H1 (cell line): ENCODE measurements around the gene PTPRT. TPM values are rescaled to one million over a fixed set of nuclear protein-coding genes. Genes with fewer than 3 reads are reported as not detected.

Experiments
- CTCF ChIA-PET: fragments of 300-600 bp; sonication (Branson Sonifier 250); formaldehyde crosslinking; loops from one replicate; lab custom pipeline; 2021; ENCODE audit not compliant: partially characterized antibody; lab: Charles Lee
- POLR2A ChIA-PET: fragments of 300-600 bp; sonication (Branson Sonifier 250); formaldehyde crosslinking; loops from one replicate; lab custom pipeline; 2021; ENCODE audit warnings: inconsistent platforms; ENCODE audit not compliant: partially characterized antibody; lab: Charles Lee
- DNase-seq, 2 experiments: peaks; one replicate each; pipeline versions ENCODE4 v3.0.0 to v3.0.0-alpha.2; 2010 to 2022; ENCODE audit warnings: low spot score in 2 of 2, low read depth in 1 of 2, mixed read lengths in 1 of 2
- FAIRE-seq: peaks from 2 replicates; lab custom pipeline; 2011; peaks lifted over from hg19 to GRCh38; lab: Jason Lieb, UNC
- H2AFZ ChIP-seq: 2 replicates; pipeline ENCODE4 v1.8.1; 2012; ENCODE audit warnings: low read length, inconsistent platforms
- H2AK5ac ChIP-seq: 2 replicates; pipeline ENCODE4 v1.6.1; 2013; ENCODE audit warnings: low read depth, low read length
- H2BK120ac ChIP-seq: replicated peaks from 2 replicates; pipeline ENCODE3; 2013; ENCODE audit warnings: low read depth, low read length, inconsistent platforms
- H2BK12ac ChIP-seq: 2 replicates; pipeline ENCODE4 v1.6.1; 2013; ENCODE audit warnings: low read depth, low read length
- H2BK15ac ChIP-seq: 2 replicates; pipeline ENCODE4 v1.6.1; 2013; ENCODE audit warnings: low read length
- H2BK20ac ChIP-seq: 2 replicates; pipeline ENCODE4 v1.6.1; 2013; ENCODE audit warnings: low read length
- H2BK5ac ChIP-seq: 2 replicates; pipeline ENCODE4 v1.6.1; 2013; ENCODE audit warnings: low read depth, low read length
- H3K14ac ChIP-seq: 2 replicates; pipeline ENCODE4 v1.6.1; 2013; ENCODE audit warnings: inconsistent platforms; ENCODE audit not compliant: insufficient read length
- H3K18ac ChIP-seq: 2 replicates; pipeline ENCODE4 v1.6.1; 2013; ENCODE audit warnings: low read length; ENCODE audit errors: extremely low read depth
- H3K23ac ChIP-seq: 2 replicates; pipeline ENCODE4 v1.6.1; 2013; ENCODE audit warnings: inconsistent platforms; ENCODE audit not compliant: insufficient read length
- H3K23me2 ChIP-seq: 2 replicates; pipeline ENCODE4 v1.6.1; 2013; ENCODE audit warnings: low read depth, low read length
- H3K27ac ChIP-seq: 2 replicates; pipeline ENCODE4 v1.6.1; 2011; ENCODE audit warnings: low read depth, low read length, inconsistent platforms
- H3K27me3 ChIP-seq, 4 experiments: replicated peaks in 1 of 4; 1 replicate in 1 of 4; 2 replicates in 3 of 4; pipeline versions ENCODE4 v1.6.1 to v1.8.1; 2011 to 2013; ENCODE audit warnings: low read length in 3 of 4, mild to moderate bottlenecking in 3 of 4, inconsistent platforms in 2 of 4, mixed read lengths in 2 of 4, moderate library complexity in 1 of 4; ENCODE audit not compliant: control insufficient read depth in 3 of 4, insufficient read depth in 3 of 4; ENCODE audit errors: extremely low read depth in 1 of 4
- H3K36me3 ChIP-seq, 4 experiments: 2 replicates each; pipeline versions ENCODE4 v1.6.1 to v1.8.1; 2011 to 2013; ENCODE audit warnings: mild to moderate bottlenecking in 4 of 4, low read length in 3 of 4, moderate library complexity in 2 of 4, control low read depth in 1 of 4, inconsistent platforms in 1 of 4; ENCODE audit not compliant: insufficient read depth in 4 of 4, control insufficient read depth in 2 of 4
- H3K4ac ChIP-seq: replicated peaks from 2 replicates; pipeline ENCODE3; 2013; ENCODE audit warnings: low read length, low read depth, mixed read lengths, inconsistent platforms; ENCODE audit not compliant: insufficient read length
- H3K4me1 ChIP-seq, 4 experiments: replicated peaks in 1 of 4; 1 replicate in 1 of 4; 2 replicates in 3 of 4; pipeline versions ENCODE4 v1.6.1 to v1.8.1; 2011 to 2013; ENCODE audit warnings: low read length in 3 of 4, inconsistent platforms in 2 of 4, mixed read lengths in 1 of 4; ENCODE audit not compliant: insufficient read depth in 4 of 4, control insufficient read depth in 3 of 4
- H3K4me2 ChIP-seq, 2 experiments: 2 replicates each; pipeline versions ENCODE4 v1.6.1 to v1.8.1; 2011 to 2013; ENCODE audit warnings: low read depth in 2 of 2, low read length in 2 of 2, control low read depth in 1 of 2, inconsistent platforms in 1 of 2, mild to moderate bottlenecking in 1 of 2; ENCODE audit not compliant: insufficient read depth in 1 of 2
- H3K4me3 ChIP-seq, 4 experiments: fragments of 200-600, 300-600 bp in 1 of 4; sonication (generic), shearing (Covaris generic), sonication (Bioruptor Twin) in 1 of 4; 2 replicates each; pipeline versions ENCODE4 v1.5.1 to v1.8.1; 2011 to 2016; ENCODE audit warnings: low read length in 4 of 4, low read depth in 3 of 4, control low read depth in 2 of 4, inconsistent platforms in 2 of 4, mild to moderate bottlenecking in 2 of 4, mixed read lengths in 1 of 4, moderate library complexity in 1 of 4; ENCODE audit not compliant: insufficient read depth in 2 of 4; ENCODE audit errors: extremely low read depth in 1 of 4
- H3K56ac ChIP-seq: replicated peaks from 2 replicates; pipeline ENCODE3; 2013; ENCODE audit warnings: low read depth, mild to moderate bottlenecking, mixed read lengths, low read length, inconsistent platforms; ENCODE audit not compliant: insufficient read length
- H3K79me1 ChIP-seq: 2 replicates; pipeline ENCODE4 v1.6.1; 2013; ENCODE audit warnings: low read depth, low read length, control low read depth
- H3K79me2 ChIP-seq, 2 experiments: 2 replicates each; pipeline versions ENCODE4 v1.6.1 to v1.8.1; 2012 to 2013; ENCODE audit warnings: low read length in 2 of 2, mild to moderate bottlenecking in 2 of 2, inconsistent platforms in 1 of 2; ENCODE audit not compliant: insufficient read depth in 2 of 2, control insufficient read depth in 1 of 2
- H3K9ac ChIP-seq, 4 experiments: replicated peaks in 1 of 4; 1 replicate in 1 of 4; 2 replicates in 3 of 4; pipeline versions ENCODE4 v1.6.1 to v1.8.1; 2011 to 2013; ENCODE audit warnings: low read depth in 3 of 4, low read length in 3 of 4, control low read depth in 2 of 4, mild to moderate bottlenecking in 2 of 4, moderate library complexity in 2 of 4, inconsistent platforms in 1 of 4; ENCODE audit errors: extremely low read depth in 1 of 4
- H3K9me3 ChIP-seq, 2 experiments: 2 replicates each; pipeline versions ENCODE4 v1.6.1 to v1.8.1; 2012 to 2013; ENCODE audit warnings: mild to moderate bottlenecking in 2 of 2, moderate library complexity in 2 of 2, control low read depth in 1 of 2, inconsistent platforms in 1 of 2, low read depth in 1 of 2, low read length in 1 of 2, mixed read lengths in 1 of 2; ENCODE audit not compliant: insufficient read depth in 2 of 2
- H4K20me1 ChIP-seq, 2 experiments: replicated peaks in 1 of 2; 2 replicates each; pipeline versions ENCODE3 to v1.8.1; 2011 to 2013; ENCODE audit warnings: inconsistent platforms in 2 of 2, low read length in 2 of 2, mild to moderate bottlenecking in 1 of 2; ENCODE audit not compliant: insufficient read depth in 2 of 2, control insufficient read depth in 1 of 2
- H4K5ac ChIP-seq: 2 replicates; pipeline ENCODE4 v1.6.1; 2013; ENCODE audit warnings: low read length, low read depth, mixed read lengths, inconsistent platforms; ENCODE audit not compliant: insufficient read length
- H4K8ac ChIP-seq: 2 replicates; pipeline ENCODE4 v1.8.0; 2013; ENCODE audit warnings: mild to moderate bottlenecking, moderate library complexity, low read length, inconsistent platforms; ENCODE audit not compliant: insufficient read depth; ENCODE audit errors: extremely low read depth
- H4K91ac ChIP-seq: replicated peaks from 2 replicates; pipeline ENCODE3; 2013; ENCODE audit warnings: low read length, mixed read lengths, inconsistent platforms; ENCODE audit not compliant: insufficient read length
- CHD2 ChIP-seq: IDR thresholded peaks from 2 replicates; pipeline ENCODE4 v1.6.1; 2012; ENCODE audit warnings: low read length, improper control_type of control experiment
- KDM5A ChIP-seq: fragments of 200-600 bp; IDR thresholded peaks from 2 replicates; pipeline ENCODE4 v1.7.1; 2012; ENCODE audit warnings: mild to moderate bottlenecking, low read length, inconsistent platforms, mixed read lengths
- SAP30 ChIP-seq: fragments of 300-600 bp; sonication (generic); IDR thresholded peaks from 2 replicates; pipeline ENCODE4 v1.7.1; 2012; ENCODE audit warnings: low read length, moderate library complexity, mild to moderate bottlenecking, inconsistent platforms; ENCODE audit not compliant: insufficient read depth, insufficient replicate concordance
- SP4 ChIP-seq: IDR thresholded peaks from 2 replicates; pipeline ENCODE4 v1.6.1; 2012; ENCODE audit warnings: low read length, inconsistent platforms
- TAF7 ChIP-seq: optimal IDR thresholded peaks from 2 replicates; pipeline ENCODE3; 2011; ENCODE audit warnings: low read depth, mild to moderate bottlenecking, inconsistent platforms, low read length, moderate library complexity, borderline replicate concordance
- TCF12 ChIP-seq: IDR thresholded peaks from 2 replicates; pipeline ENCODE4 v1.6.1; 2011; ENCODE audit warnings: low read depth, mild to moderate bottlenecking, low read length
- TEAD4 ChIP-seq: IDR thresholded peaks from 2 replicates; pipeline ENCODE4 v1.6.1; 2012; ENCODE audit warnings: low read depth, low read length, inconsistent platforms, mixed read lengths
- WGBS, 2 experiments: shearing (Covaris generic) in 1 of 2; methylation state at CpG; one replicate each; pipeline versions ENCODE4 v1.1.6 to v1.1.7; 2013 to 2015; ENCODE audit warnings: low lambda C conversion rate in 2 of 2, mixed read lengths in 2 of 2, inconsistent platforms in 1 of 2, low coverage in 1 of 2, missing lambda C conversion rate in 1 of 2; ENCODE audit not compliant: insufficient replicate concordance in 2 of 2, insufficient coverage in 1 of 2, insufficient read length in 1 of 2; ENCODE audit errors: extremely low coverage in 1 of 2, missing lambda C conversion rate in 1 of 2; 5-methylcytosine and 5-hydroxymethylcytosine counted together
- polyA plus RNA-seq, 7 experiments: library from polyadenylated mRNA; depleted of rRNA in 3 of 7; stranded (reverse) in 5 of 7; unstranded in 2 of 7; fragments of >200 nt in 5 of 7; fragments of 200-250 nt in 2 of 7; gene quantifications; 1 replicate in 5 of 7; 2 replicates in 1 of 7; 4 replicates in 1 of 7; pipeline versions ENCODE4 v1.2.1 to v1.2.3, GENCODE V29; 2011 to 2013; ENCODE audit warnings: missing spikeins in 2 of 7, mixed read lengths in 2 of 7
- total RNA-seq: library from RNA; stranded (reverse); fragmentation: NEBNext Ultra II Directional; extraction: Animal tissue kit (Norgen Biotek cat#: 25700); gene quantifications from 2 replicates; pipeline ENCODE4 v1.2.1, GENCODE V29; 2021
- TF ChIP-seq, protein P1 (sequence below): IDR thresholded peaks from 2 replicates; pipeline ENCODE4 v1.6.1; 2012; ENCODE audit warnings: inconsistent platforms

PTPRT gene
- total and polyA plus RNA-seq, 2 of the 8 experiments (the other 6 are each of a cell fraction or from before 2014, with no cell fraction given) = 0.33 to 1.8 TPM

- H3K79me1 ChIP-seq = no peaks in the 10 kb centered on the region
- CTCF ChIA-PET = interaction anchor here (0.5 to 1.2 kb wide), 3 partner anchors 16 to 1591 kb away, joined by 3 read pairs; no protein-coding TSS in a partner anchor
- H4K5ac ChIP-seq = no peak overlapping the region
- H3K23me2 ChIP-seq = no peaks in the 10 kb centered on the region
- H4K20me1 ChIP-seq = no peaks in the 10 kb centered on the region
- H3K27me3 ChIP-seq = no peaks in the 10 kb centered on the region
- H3K9ac ChIP-seq = no peak overlapping the region
- no peak overlapping the region for H2BK120ac ChIP-seq
- DNase-seq = no peak
- no peak overlapping the region for H3K14ac ChIP-seq
- H3K18ac ChIP-seq = no peak overlapping the region
- POLR2A ChIA-PET = no interaction called here
- H4K91ac ChIP-seq = no peak overlapping the region
- H3K4ac ChIP-seq = no peak overlapping the region
- H2BK20ac ChIP-seq = no peak overlapping the region
- no peak overlapping the region for H2AFZ ChIP-seq
- H2BK15ac ChIP-seq = no peak overlapping the region
- TF ChIP-seq TCF12 (no peak), CHD2 (no peak), TAF7 (no peak), TEAD4 (no peak), SAP30 (no peak), KDM5A (no peak), SP4 (no peak)
- TF ChIP-seq, protein P1, sequence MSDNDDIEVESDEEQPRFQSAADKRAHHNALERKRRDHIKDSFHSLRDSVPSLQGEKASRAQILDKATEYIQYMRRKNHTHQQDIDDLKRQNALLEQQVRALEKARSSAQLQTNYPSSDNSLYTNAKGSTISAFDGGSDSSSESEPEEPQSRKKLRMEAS = no peak
- no peaks in the 10 kb centered on the region for H3K4me1 ChIP-seq
- 89% methylated on average over 14 of the region's 14 CpGs; no CpG with 5 or more reads in 1 of the 2 experiments for WGBS, 2 experiments
- H3K4me3 ChIP-seq = no peak overlapping the region
- no peak overlapping the region for H2BK5ac ChIP-seq
- H4K8ac ChIP-seq = no peak overlapping the region
- H2BK12ac ChIP-seq = no peak overlapping the region
- H3K79me2 ChIP-seq = no peaks in the 10 kb centered on the region
- no peak overlapping the region for H3K4me2 ChIP-seq
- H3K27ac ChIP-seq = no peak overlapping the region
- H3K23ac ChIP-seq = no peak overlapping the region
- no peak overlapping the region for H3K56ac ChIP-seq
- FAIRE-seq = no peak
- H3K9me3 ChIP-seq = no peaks in the 10 kb centered on the region
- no peaks in the 10 kb centered on the region for H3K36me3 ChIP-seq
- H2AK5ac ChIP-seq = no peak overlapping the region
Observed at GRCh38 chr20:42218621-42219374, 970.9 kb downstream of the PTPRT start.
